Epithelial cell of proximal tubule (primary cell): Measurements from ENCODE around the gene NPIPB8. TPM values are rescaled to one million over a fixed set of nuclear protein-coding genes. Genes with fewer than 3 reads are reported as not detected.
"Not testable (repeated sequence)": the region's sequence is repeated elsewhere in the genome, so short reads cannot be mapped to it uniquely, and the experiment has no call there.

Experiments
- DNase-seq: peaks from one replicate; pipeline ENCODE4 v3.0.0-alpha.2; 2011; ENCODE audit warnings: low read depth
- H3K4me3 ChIP-seq: 2 replicates; pipeline ENCODE4 v1.5.1; 2011; ENCODE audit warnings: low read depth, mild to moderate bottlenecking, low read length
- total RNA-seq: library from RNA; depleted of rRNA; stranded (reverse); fragments of >200 nt; gene quantifications from 2 replicates; pipeline ENCODE4 v1.2.3, GENCODE V29; 2015
- TF ChIP-seq, protein P1 (sequence below): conservative IDR thresholded peaks from 2 replicates; pipeline ENCODE4 v1.5.1; 2012; ENCODE audit warnings: low read depth, mild to moderate bottlenecking, low read length

NPIPB8 gene
- total RNA-seq, 1 donor from 2014 or later, result not detected

DNA sequence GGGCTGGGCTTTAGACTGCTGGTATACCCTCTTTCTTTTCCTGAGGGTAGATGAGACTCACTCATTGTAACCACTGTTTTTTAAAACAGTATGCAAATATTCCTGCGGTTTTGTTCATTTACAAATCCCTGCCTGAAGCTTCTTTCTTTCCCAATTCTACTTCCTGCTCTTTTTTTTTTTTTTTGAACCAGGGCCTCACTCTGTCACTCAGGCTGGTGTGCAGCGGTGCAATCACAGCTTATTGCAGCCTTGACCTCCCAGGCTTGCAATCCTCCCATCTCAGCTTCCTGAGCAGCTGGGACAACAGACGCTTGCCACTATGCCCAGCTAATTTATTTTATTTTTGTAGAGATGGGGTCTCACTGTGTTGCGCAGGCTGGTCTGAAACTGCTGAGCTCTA is 20.0 kb upstream of the NPIPB8 start:
- no peak overlapping the region for H3K4me3 ChIP-seq
- TF ChIP-seq, protein P1, sequence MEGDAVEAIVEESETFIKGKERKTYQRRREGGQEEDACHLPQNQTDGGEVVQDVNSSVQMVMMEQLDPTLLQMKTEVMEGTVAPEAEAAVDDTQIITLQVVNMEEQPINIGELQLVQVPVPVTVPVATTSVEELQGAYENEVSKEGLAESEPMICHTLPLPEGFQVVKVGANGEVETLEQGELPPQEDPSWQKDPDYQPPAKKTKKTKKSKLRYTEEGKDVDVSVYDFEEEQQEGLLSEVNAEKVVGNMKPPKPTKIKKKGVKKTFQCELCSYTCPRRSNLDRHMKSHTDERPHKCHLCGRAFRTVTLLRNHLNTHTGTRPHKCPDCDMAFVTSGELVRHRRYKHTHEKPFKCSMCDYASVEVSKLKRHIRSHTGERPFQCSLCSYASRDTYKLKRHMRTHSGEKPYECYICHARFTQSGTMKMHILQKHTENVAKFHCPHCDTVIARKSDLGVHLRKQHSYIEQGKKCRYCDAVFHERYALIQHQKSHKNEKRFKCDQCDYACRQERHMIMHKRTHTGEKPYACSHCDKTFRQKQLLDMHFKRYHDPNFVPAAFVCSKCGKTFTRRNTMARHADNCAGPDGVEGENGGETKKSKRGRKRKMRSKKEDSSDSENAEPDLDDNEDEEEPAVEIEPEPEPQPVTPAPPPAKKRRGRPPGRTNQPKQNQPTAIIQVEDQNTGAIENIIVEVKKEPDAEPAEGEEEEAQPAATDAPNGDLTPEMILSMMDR, result no peak
- DNase-seq, result no peak

DNA sequence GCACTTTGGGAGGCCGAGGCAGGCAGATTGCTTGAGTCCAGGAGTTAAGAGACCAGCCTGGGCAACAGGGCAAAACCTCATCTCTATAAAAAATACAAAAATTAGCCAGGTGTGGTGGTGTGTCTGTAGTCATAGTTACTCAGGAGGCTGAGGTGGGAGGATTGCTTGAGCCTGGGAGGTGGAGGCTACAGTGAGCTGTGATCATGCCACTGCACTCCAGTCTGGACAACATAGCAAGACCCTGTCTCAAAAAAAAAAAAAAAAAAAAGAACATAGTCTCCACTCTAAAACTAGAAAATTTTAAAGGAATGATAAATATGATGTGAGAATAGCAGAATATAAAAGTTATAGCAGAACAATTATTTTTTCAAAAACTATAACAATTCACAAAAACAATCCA is 17.5 kb upstream of the NPIPB8 start:
- H3K4me3 ChIP-seq, DNase-seq: not testable (repeated sequence)

GRCh38 chr16:28621481-28622155 is 16.2 kb upstream of the NPIPB8 start:
- no peak for DNase-seq
- no peak overlapping the region for H3K4me3 ChIP-seq
- TF ChIP-seq, protein P1, result no peak

DNA sequence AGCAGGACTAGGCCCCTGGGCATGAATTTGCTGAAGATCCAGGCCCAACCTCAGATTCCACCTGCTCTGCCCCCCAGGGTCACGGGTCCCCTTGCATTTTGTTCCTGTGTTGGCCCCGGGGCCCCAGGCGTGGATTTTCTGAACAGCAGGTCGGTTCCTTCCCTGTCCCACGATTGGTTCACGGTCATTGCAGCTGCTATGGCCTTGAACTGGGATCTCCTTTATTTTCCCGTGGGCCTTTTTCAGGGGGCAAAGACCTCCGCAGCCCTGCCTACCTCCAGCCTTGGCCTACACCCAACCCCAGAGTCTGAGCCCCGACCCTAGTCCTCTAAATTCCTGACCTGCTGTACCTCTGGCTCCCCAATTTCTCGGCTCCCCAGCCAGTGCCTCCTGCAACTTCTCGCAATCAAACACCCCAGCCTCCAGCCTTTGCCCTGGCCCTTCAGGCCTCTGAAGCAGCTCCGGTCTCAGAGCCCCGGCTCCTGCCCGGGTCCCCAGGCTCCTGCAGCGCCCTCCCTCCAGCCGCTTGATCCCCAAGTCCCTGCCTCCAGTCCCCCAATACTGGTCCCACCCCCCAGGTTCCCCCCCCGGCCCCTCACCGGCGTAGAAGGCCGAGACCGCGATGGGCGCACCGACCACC is 15.2 kb upstream of the NPIPB8 start:
- not testable (repeated sequence) for DNase-seq
- peak overlapping the region; percentile 54 for H3K4me3 ChIP-seq

GRCh38 chr16:28623172-28623711 is 14.6 kb upstream of the NPIPB8 start:
- TF ChIP-seq, protein P1, result no peak
- H3K4me3 ChIP-seq, result peak overlapping the region; percentile 54
- no peak for DNase-seq

GRCh38 chr16:28630905-28631304 is 7.0 kb upstream of the NPIPB8 start:
- not testable (repeated sequence) for H3K4me3 ChIP-seq, DNase-seq

GRCh38 chr16:28636093-28636823 is 1.6 kb upstream of the NPIPB8 start:
- not testable (repeated sequence) for H3K4me3 ChIP-seq
- peak; percentile 88 for DNase-seq

DNA sequence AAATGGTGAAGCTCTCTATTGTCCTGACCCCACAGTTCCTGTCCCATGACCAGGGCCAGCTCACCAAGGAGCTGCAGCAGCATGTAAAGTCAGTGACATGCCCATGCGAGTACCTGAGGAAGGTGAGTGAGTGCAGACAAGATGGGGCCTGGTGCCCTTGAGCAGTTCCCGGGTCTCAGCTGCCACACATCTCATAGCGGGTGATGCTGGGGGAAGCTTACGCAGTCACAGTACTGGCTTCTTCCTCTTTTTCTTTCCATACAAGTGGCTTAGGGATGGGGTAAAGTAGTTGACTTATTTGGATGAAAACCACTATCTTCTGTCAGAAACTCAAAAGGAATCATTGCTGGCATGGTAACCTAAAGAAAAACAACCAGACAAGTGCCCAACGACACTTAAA is 494 bp downstream of the NPIPB8 start:
- DNase-seq, H3K4me3 ChIP-seq: not testable (repeated sequence)

- not testable (repeated sequence) for DNase-seq, H3K4me3 ChIP-seq
These were observed 2.1 kb downstream of the NPIPB8 start for GRCh38 chr16:28639959-28640358.

DNA sequence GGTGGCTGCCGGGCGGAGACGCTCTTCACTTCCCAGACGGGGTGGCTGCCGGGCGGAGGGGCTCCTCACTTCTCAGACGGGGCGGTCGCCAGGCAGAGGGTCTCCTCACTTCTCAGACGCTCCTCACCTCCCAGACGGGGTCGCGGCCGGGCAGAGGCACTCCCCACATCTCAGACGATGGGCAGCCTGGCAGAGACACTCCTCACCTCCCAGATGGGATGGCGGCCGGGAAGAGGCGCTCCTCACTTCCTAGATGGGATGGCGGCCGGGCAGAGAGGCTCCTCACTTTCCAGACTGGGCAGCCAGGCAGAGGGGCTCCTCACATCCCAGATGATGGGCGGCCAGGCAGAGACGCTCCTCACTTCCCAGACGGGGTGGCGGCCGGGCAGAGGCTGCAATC is 28.4 kb downstream of the NPIPB8 start:
- not testable (repeated sequence) for H3K4me3 ChIP-seq, DNase-seq

DNA sequence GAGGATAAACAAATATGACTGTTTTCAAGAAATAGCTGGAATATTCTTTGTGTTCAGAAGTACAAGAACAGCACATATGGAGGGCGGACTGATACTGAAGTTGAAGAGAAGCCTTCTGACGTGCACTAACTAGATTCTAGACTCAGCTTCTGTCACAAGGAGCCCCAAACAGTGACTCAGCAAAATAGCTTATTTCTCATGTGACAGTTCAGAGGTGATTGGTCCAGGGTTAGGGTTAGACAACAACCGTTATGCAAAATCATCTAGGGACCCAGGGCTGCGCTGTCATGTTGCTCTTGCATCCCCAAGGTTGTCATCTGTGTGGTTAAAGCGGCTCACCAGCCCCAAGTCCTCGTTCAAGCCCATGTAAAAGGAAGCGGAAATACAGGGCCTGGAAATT is 29.6 kb downstream of the NPIPB8 start:
- not testable (repeated sequence) for H3K4me3 ChIP-seq

GRCh38 chr16:28668199-28668598 is 30.3 kb downstream of the NPIPB8 start:
- DNase-seq, H3K4me3 ChIP-seq: not testable (repeated sequence)

More for the DNA sequence above, 29.6 kb downstream of the NPIPB8 start:
- not testable (repeated sequence) for DNase-seq

GRCh38 chr16:28688327-28688952 is 50.6 kb downstream of the NPIPB8 start:
- not testable (repeated sequence) for H3K4me3 ChIP-seq, DNase-seq

- not testable (repeated sequence) for H3K4me3 ChIP-seq, DNase-seq
These were observed 51.6 kb downstream of the NPIPB8 start for GRCh38 chr16:28689425-28689824.

- not testable (repeated sequence) for H3K4me3 ChIP-seq
These were observed 53.9 kb downstream of the NPIPB8 start for GRCh38 chr16:28691722-28692121.

More at GRCh38 chr16:28691722-28692121, 53.9 kb downstream of the NPIPB8 start:
- not testable (repeated sequence) for DNase-seq
